Measurements from ENCODE around the gene NOTCH3.

The NOTCH3 gene

GRCh38 chr19:15118789-15119494, 81.9 kb downstream of the NOTCH3 start:
- DNase-seq (ENCODE audit: extremely low read depth, low read depth) = no peak
- no peak for TF ChIP-seq CTCF (IDR thresholded peaks at IDR 0.05; ENCODE audit: low read depth, low read length, missing control alignments)
- no peak overlapping the region for H3K4me3 ChIP-seq (replicated peaks; ENCODE audit: low read depth, low read length)

GRCh38 chr19:15118248-15118647, 82.5 kb downstream of the NOTCH3 start:
- no peak overlapping the region for H3K4me3 ChIP-seq (replicated peaks; ENCODE audit: low read depth, low read length)
- TF ChIP-seq CTCF (IDR thresholded peaks at IDR 0.05; ENCODE audit: low read depth, low read length, missing control alignments) = no peak
- no peak for DNase-seq (ENCODE audit: extremely low read depth, low read depth)

GRCh38 chr19:15116856-15117255, 83.9 kb downstream of the NOTCH3 start:
- H3K4me3 ChIP-seq (replicated peaks; ENCODE audit: low read depth, low read length) = no peak overlapping the region
- no peak for DNase-seq (ENCODE audit: extremely low read depth, low read depth)
- no peak for TF ChIP-seq CTCF (IDR thresholded peaks at IDR 0.05; ENCODE audit: low read depth, low read length, missing control alignments)

- TF ChIP-seq CTCF (IDR thresholded peaks at IDR 0.05; ENCODE audit: low read depth, low read length, missing control alignments) = no peak
- H3K4me3 ChIP-seq (replicated peaks; ENCODE audit: low read depth, low read length) = no peak overlapping the region
- no peak for DNase-seq (ENCODE audit: extremely low read depth, low read depth)
These were observed 84.8 kb downstream of the NOTCH3 start for GRCh38 chr19:15115762-15116615.

- H3K4me3 ChIP-seq (replicated peaks; ENCODE audit: low read depth, low read length) = no peak overlapping the region
- no peak for TF ChIP-seq CTCF (IDR thresholded peaks at IDR 0.05; ENCODE audit: low read depth, low read length, missing control alignments)
- no peak for DNase-seq (ENCODE audit: extremely low read depth, low read depth)
These were observed 85.7 kb downstream of the NOTCH3 start for GRCh38 chr19:15115080-15115479.

GRCh38 chr19:15114153-15114540, 86.6 kb downstream of the NOTCH3 start:
- no peak overlapping the region for H3K4me3 ChIP-seq (replicated peaks; ENCODE audit: low read depth, low read length)
- DNase-seq (ENCODE audit: extremely low read depth, low read depth) = no peak
- TF ChIP-seq CTCF (IDR thresholded peaks at IDR 0.05; ENCODE audit: low read depth, low read length, missing control alignments) = no peak

Measured in HFF-Myc (cell line).